Neural crest cell (in vitro differentiated cells): ENCODE measurements around the gene ARHGAP28. TPM values are rescaled to one million over a fixed set of nuclear protein-coding genes. Genes with fewer than 3 reads are reported as not detected.

Experiments used
- DNase-seq: peaks from one replicate; pipeline ENCODE4 v3.0.0; 2021; ENCODE audit warnings: low read depth, mixed read lengths, low spot score
- H3K27ac Mint-ChIP-seq: one replicate; pipeline ENCODE4 v1.8.0; 2021; ENCODE audit warnings: mild to moderate bottlenecking, mixed read lengths; ENCODE audit not compliant: unreplicated experiment
- H3K27me3 Mint-ChIP-seq: 2 replicates; pipeline ENCODE4 v1.8.0; 2021; ENCODE audit warnings: low read depth, mild to moderate bottlenecking, mixed read lengths
- H3K36me3 Mint-ChIP-seq: 2 replicates; pipeline ENCODE4 v1.8.0; 2021; ENCODE audit warnings: low read depth, mild to moderate bottlenecking, mixed read lengths
- H3K4me1 Mint-ChIP-seq: 2 replicates; pipeline ENCODE4 v1.8.0; 2021; ENCODE audit warnings: mixed read lengths
- H3K4me3 Mint-ChIP-seq: one replicate; pipeline ENCODE4 v1.8.0; 2021; ENCODE audit warnings: mild to moderate bottlenecking, mixed read lengths
- H3K9me3 Mint-ChIP-seq: 2 replicates; pipeline ENCODE4 v1.8.0; 2021; ENCODE audit warnings: mixed read lengths
- total RNA-seq: library from RNA; stranded (reverse); gene quantifications from 2 replicates; pipeline ENCODE4 v1.2.1, GENCODE V29; 2021
- TF ChIP-seq, protein P1 (sequence below): fragments of 200-600 bp; sonication (generic); conservative IDR thresholded peaks from 2 replicates; pipeline ENCODE4 v1.5.0; 2021; ENCODE audit warnings: antibody characterized with exemption, mild to moderate bottlenecking

ARHGAP28 gene
- total RNA-seq, 1 donor from 2014 or later: 20.2 TPM

DNA sequence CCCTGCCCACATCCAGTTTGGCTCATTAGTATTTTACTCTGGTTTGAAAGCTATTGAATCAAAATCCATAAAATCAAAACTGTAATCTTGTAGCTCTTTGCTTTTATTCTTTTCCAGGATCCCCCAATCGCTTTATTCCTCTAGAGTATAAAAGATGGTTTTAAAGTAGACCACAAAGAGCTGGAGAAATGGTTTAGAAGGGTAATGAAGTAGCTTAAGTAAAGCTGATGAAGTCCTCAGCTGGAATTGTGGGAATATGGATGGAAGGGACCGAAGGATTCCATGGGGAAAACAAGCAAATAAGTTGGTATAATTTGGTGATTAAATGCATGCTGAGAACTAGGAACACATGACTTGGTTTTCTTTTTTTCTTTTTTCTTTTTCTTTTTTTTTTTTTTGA is 12.3 kb downstream of the ARHGAP28 start:
- peaks cover 8% of the 10 kb centered on the region for H3K36me3 Mint-ChIP-seq
- H3K27me3 Mint-ChIP-seq: no peaks in the 10 kb centered on the region
- no peak for DNase-seq
- peaks cover 22% of the 10 kb centered on the region for H3K4me1 Mint-ChIP-seq
- TF ChIP-seq, protein P1, sequence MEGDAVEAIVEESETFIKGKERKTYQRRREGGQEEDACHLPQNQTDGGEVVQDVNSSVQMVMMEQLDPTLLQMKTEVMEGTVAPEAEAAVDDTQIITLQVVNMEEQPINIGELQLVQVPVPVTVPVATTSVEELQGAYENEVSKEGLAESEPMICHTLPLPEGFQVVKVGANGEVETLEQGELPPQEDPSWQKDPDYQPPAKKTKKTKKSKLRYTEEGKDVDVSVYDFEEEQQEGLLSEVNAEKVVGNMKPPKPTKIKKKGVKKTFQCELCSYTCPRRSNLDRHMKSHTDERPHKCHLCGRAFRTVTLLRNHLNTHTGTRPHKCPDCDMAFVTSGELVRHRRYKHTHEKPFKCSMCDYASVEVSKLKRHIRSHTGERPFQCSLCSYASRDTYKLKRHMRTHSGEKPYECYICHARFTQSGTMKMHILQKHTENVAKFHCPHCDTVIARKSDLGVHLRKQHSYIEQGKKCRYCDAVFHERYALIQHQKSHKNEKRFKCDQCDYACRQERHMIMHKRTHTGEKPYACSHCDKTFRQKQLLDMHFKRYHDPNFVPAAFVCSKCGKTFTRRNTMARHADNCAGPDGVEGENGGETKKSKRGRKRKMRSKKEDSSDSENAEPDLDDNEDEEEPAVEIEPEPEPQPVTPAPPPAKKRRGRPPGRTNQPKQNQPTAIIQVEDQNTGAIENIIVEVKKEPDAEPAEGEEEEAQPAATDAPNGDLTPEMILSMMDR: no peak
- H3K4me3 Mint-ChIP-seq: no peak overlapping the region
- H3K27ac Mint-ChIP-seq: no peak overlapping the region
- no peaks in the 10 kb centered on the region for H3K9me3 Mint-ChIP-seq

DNA sequence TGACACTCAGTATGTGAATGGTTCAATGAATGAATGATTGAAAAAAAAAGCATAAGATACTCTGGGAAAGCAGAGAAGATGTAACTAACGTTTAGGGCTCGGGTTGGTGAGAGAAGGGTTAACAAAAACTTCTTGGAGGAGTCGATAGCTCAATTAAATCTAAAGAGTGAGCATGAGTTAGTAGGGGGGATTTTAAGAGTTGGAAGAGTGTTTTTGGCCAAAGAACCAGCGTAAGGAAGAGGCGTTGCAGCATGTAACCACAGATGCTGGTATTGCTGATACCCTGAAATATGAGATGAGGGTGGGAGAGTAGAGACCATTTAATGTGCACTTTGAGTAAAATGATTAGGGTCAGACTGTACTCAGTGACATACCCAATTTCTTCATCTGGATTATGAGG is 14.5 kb downstream of the ARHGAP28 start:
- Mint-ChIP-seq H3K27ac (no peak overlapping the region), H3K27me3 (no peaks in the 10 kb centered on the region), H3K9me3 (peaks cover 6% of the 10 kb centered on the region), H3K4me3 (no peak overlapping the region), H3K4me1 (peaks cover 9% of the 10 kb centered on the region), H3K36me3 (peaks cover 10% of the 10 kb centered on the region)
- TF ChIP-seq, protein P1: no peak
- DNase-seq: no peak

DNA sequence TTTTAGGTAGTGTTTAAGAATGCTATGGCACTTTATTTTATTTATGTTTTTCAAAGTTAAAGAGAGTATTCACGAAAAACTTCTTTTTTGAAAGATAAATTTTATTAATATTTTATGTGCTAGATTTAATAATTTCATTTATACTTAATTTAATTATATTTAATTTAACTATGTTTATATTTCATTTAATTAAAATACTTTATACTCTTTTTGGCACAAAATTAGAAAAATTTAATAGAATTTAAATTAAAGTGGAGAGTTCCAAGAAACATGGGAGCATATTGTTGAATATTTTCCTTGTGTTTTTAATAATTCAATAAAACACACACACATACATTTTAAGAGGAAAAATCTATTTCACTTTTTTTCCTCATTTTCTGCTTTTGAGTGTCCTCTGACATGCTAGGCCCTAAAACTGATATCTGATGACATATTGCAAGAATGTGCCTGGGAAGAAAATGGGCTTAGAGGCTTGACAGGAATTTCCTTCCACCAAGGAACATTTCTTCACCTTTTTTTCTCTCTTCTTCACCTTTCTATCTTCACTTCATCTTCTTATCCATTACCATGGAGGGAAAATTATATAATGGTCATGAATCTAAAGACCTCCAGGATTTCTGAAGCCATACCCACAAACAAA is 15.4 kb downstream of the ARHGAP28 start:
- H3K9me3 Mint-ChIP-seq: peaks cover 6% of the 10 kb centered on the region
- H3K27ac Mint-ChIP-seq: no peak overlapping the region
- DNase-seq: no peak
- H3K36me3 Mint-ChIP-seq: peaks cover 11% of the 10 kb centered on the region
- H3K27me3 Mint-ChIP-seq: no peaks in the 10 kb centered on the region
- H3K4me1 Mint-ChIP-seq: peaks cover 9% of the 10 kb centered on the region
- TF ChIP-seq, protein P1: no peak
- H3K4me3 Mint-ChIP-seq: no peak overlapping the region

DNA sequence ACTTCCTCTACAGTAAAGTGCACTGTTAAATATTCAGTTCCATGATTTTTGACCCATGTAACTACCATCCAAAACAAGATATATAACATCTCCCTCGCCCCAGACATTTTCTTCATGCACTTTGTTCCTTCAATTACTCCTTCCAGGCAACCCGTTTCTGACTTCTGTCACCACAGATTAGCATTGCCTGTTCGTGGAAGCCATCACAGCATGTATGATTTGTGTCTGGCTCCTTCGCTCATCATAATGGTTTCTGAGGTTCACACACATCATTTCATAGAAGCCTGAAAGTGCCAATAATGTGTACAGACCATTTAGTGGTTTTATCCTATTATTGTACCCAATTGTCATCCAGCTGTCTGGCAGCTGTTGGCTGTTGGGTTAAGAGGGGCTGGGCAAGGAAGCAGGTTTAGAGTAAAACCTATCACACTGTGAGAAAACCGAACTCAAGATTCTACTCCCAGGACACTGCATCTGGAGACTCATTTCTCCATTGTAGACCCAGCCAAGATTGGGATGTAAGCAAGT is 16.1 kb downstream of the ARHGAP28 start:
- Mint-ChIP-seq H3K27me3 (no peaks in the 10 kb centered on the region), H3K36me3 (peaks cover 10% of the 10 kb centered on the region), H3K9me3 (peaks cover 9% of the 10 kb centered on the region), H3K4me1 (peaks cover 9% of the 10 kb centered on the region), H3K4me3 (no peak overlapping the region), H3K27ac (no peak overlapping the region)
- TF ChIP-seq, protein P1: no peak
- no peak for DNase-seq

DNA sequence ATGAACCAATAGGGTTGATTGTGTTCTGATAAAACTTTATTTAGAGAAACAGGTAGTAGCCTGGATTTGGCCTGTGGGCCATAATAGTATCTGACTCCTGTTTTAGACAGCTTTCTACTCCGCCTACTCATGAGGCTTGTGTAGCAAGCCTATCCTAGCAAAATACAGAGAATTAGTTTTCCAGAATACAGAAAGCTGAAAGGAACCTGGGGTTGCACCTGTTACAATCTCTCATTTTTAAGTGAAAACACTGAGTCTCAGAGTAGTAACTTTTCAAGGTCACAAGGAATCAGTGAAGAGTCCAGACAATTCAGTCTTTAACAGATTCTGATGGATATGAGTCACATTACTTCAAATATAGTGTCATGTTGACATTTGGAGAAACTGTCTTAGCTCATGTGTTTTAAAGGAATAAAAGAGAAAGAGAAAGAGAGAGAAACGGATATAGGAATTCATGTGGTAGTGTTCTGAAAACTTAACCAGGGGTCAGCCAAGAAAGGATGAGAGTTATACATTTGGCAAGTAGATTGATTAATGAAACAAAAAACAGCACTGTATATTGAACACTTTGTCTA is 17.0 kb downstream of the ARHGAP28 start:
- Mint-ChIP-seq H3K4me3 (no peak overlapping the region), H3K36me3 (peaks cover 10% of the 10 kb centered on the region), H3K4me1 (peaks cover 10% of the 10 kb centered on the region), H3K9me3 (peaks cover 9% of the 10 kb centered on the region), H3K27me3 (no peaks in the 10 kb centered on the region), H3K27ac (no peak overlapping the region)
- TF ChIP-seq, protein P1: no peak
- no peak for DNase-seq
